ENCODE measurements around the gene ETV6. TPM values are rescaled to one million over a fixed set of nuclear protein-coding genes. Genes with fewer than 3 reads are reported as not detected.

Gene ETV6
- total RNA-seq, 2 donors from 2014 or later: 17.5 to 17.9 TPM

- TF ChIP-seq, protein P1, sequence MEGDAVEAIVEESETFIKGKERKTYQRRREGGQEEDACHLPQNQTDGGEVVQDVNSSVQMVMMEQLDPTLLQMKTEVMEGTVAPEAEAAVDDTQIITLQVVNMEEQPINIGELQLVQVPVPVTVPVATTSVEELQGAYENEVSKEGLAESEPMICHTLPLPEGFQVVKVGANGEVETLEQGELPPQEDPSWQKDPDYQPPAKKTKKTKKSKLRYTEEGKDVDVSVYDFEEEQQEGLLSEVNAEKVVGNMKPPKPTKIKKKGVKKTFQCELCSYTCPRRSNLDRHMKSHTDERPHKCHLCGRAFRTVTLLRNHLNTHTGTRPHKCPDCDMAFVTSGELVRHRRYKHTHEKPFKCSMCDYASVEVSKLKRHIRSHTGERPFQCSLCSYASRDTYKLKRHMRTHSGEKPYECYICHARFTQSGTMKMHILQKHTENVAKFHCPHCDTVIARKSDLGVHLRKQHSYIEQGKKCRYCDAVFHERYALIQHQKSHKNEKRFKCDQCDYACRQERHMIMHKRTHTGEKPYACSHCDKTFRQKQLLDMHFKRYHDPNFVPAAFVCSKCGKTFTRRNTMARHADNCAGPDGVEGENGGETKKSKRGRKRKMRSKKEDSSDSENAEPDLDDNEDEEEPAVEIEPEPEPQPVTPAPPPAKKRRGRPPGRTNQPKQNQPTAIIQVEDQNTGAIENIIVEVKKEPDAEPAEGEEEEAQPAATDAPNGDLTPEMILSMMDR (IDR thresholded peaks at IDR 0.05): no peak
- TF ChIP-seq POLR2A (IDR thresholded peaks at IDR 0.05): no peak
- Histone ChIP-seq H3K27me3 (no peaks in the 10 kb centered on the region), H3K9me3 (no peaks in the 10 kb centered on the region), H3K36me3 (replicated peaks in 1 of 2; ENCODE audit: insufficient read depth in 1 of 2, low read depth in 2 of 2) (no peaks in the 10 kb centered on the region), H3K4me1 (peaks cover 54% of the 10 kb centered on the region), H3K27ac (peak overlapping the region in 1 of 4 donors; percentile 4), H3K4me3 (no peak overlapping the region)
- 84 to 88% methylated on average over 8 of the region's 8 CpGs for WGBS, 2 donors
- no peak for ATAC-seq
- DNase-seq: no peak
- intact Hi-C loops (cut with DNase I): no loop called here
Observed at GRCh38 chr12:11882301-11883019, 233.0 kb downstream of the ETV6 start.

- Histone ChIP-seq H3K4me1 (peaks cover 37% of the 10 kb centered on the region), H3K36me3 (replicated peaks in 1 of 2; ENCODE audit: insufficient read depth in 1 of 2, low read depth in 2 of 2) (peaks cover 0 to 4% of the 10 kb centered on the region in 2 donors), H3K9me3 (no peaks in the 10 kb centered on the region), H3K27ac (peak overlapping the region in 3 of 4 donors; percentile 66 to 86 (median 72)), H3K4me3 (no peak overlapping the region), H3K27me3 (no peaks in the 10 kb centered on the region)
- TF ChIP-seq, protein P1 (IDR thresholded peaks at IDR 0.05): no peak
- TF ChIP-seq POLR2A (IDR thresholded peaks at IDR 0.05): no peak
- DNase-seq (no peak), ATAC-seq (no peak)
- intact Hi-C loops (cut with DNase I): no loop called here
- 91 to 95% methylated on average over 11 of the region's 11 CpGs for WGBS, 2 donors
Observed at GRCh38 chr12:11884116-11884515, 234.6 kb downstream of the ETV6 start.

- ATAC-seq (no peak), DNase-seq (peak in 1 of 4 donors; percentile 34)
- peak overlapping the region; percentile 66 to 86 (median 74) for H3K27ac ChIP-seq
- H3K4me3 ChIP-seq: no peak overlapping the region
- WGBS, 2 donors: 82 to 93% methylated on average over 2 of the region's 2 CpGs
- peaks cover 0 to 4% of the 10 kb centered on the region in 2 donors for H3K36me3 ChIP-seq (replicated peaks in 1 of 2; ENCODE audit: insufficient read depth in 1 of 2, low read depth in 2 of 2)
- H3K27me3 ChIP-seq: no peaks in the 10 kb centered on the region
- intact Hi-C loops (cut with DNase I): no loop called here
- no peaks in the 10 kb centered on the region for H3K9me3 ChIP-seq
- TF ChIP-seq POLR2A (IDR thresholded peaks at IDR 0.05): no peak
- TF ChIP-seq, protein P1 (IDR thresholded peaks at IDR 0.05): no peak
- H3K4me1 ChIP-seq: peaks cover 36% of the 10 kb centered on the region
Observed at GRCh38 chr12:11884706-11885105, 235.2 kb downstream of the ETV6 start.

DNA sequence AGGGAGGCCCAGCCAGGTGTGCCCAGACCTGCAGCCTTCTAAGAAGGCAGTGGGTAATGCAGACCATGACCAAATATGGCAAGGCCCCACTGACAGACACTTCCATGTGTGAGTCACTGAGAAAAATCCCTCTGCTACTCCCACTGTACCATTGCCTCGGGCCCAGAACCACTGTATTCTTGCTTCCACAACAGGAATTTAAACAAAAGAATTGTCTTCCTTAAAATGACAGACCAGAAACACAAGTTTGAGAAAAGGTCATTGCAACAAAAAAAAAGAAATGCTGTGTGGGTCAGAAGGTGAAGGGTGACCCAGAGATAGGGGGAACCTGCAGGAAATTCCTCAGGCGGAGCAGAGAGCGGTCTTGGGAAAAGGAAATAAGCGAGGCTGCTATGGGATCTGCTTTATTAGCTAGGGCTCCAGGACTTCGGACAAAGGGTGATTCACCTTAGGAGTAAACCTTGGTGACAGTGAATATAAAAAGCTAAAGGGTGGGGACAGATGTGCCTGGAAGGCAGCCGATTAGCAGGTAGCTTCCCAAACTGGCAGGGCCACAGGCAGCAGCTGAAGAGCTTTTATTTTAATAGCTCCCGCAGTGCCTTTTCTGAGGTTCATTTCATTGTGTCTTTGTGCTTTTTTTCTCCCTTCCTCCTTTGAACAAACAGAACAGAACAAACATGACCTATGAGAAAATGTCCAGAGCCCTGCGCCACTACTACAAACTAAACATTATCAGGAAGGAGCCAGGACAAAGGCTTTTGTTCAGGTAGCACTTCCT, 236.0 kb downstream of the ETV6 start:
- intact Hi-C loops (cut with DNase I): no loop called here
- 27 to 37% methylated on average over 8 of the region's 8 CpGs for WGBS, 2 donors
- Histone ChIP-seq H3K27ac (peak overlapping the region; percentile 66 to 86 (median 74)), H3K4me3 (no peak overlapping the region), H3K9me3 (no peaks in the 10 kb centered on the region), H3K4me1 (peaks cover 36% of the 10 kb centered on the region), H3K27me3 (no peaks in the 10 kb centered on the region), H3K36me3 (replicated peaks in 1 of 2; ENCODE audit: insufficient read depth in 1 of 2, low read depth in 2 of 2) (peaks cover 0 to 4% of the 10 kb centered on the region in 2 donors)
- ATAC-seq (peak; percentile 79), DNase-seq (peak; percentile 32 to 69 (median 63))
- TF ChIP-seq, protein P1 (IDR thresholded peaks at IDR 0.05): peak in 1 of 7 experiments; percentile 7
- no peak for TF ChIP-seq POLR2A (IDR thresholded peaks at IDR 0.05)
